Fibroblast of the aortic adventitia (primary cell): ENCODE measurements around the gene FBF1. TPM values are rescaled to one million over a fixed set of nuclear protein-coding genes. Genes with fewer than 3 reads are reported as not detected.

Source experiments
- DNase-seq: peaks from one replicate; pipeline ENCODE4 v3.0.0-alpha.2; 2010; ENCODE audit warnings: low read depth
- H3K4me3 ChIP-seq: 2 replicates; pipeline ENCODE4 v1.5.1; 2011; ENCODE audit warnings: low read depth, mild to moderate bottlenecking, control low read depth, low read length, moderate library complexity
- CTCF ChIP-seq: IDR thresholded peaks from 2 replicates; pipeline ENCODE4 v1.5.1; 2011; ENCODE audit warnings: mild to moderate bottlenecking, low read length, control low read depth, inconsistent platforms; ENCODE audit not compliant: insufficient read depth
- total RNA-seq: library from RNA; depleted of rRNA; stranded (reverse); fragments of >200 nt; gene quantifications from 2 replicates; pipeline ENCODE4 v1.2.3, GENCODE V29; 2012; ENCODE audit warnings: low replicate concordance

The FBF1 gene
- total RNA-seq, 1 donor, result 14.1 TPM

- H3K4me3 ChIP-seq, result no peak overlapping the region
- TF ChIP-seq CTCF, result no peak
- no peak for DNase-seq
These were observed 34.5 kb downstream of the FBF1 start for GRCh38 chr17:75906143-75906884.

GRCh38 chr17:75904749-75905521, 35.9 kb downstream of the FBF1 start, which contains the start of gene MRPL38:
Gene MRPL38 (minus strand): TSS chr17:75904884. CDS start chr17:75904875, 9 bp downstream.
- TF ChIP-seq CTCF, result peak; percentile 86
- peak within 1 kb of the TSS; percentile 81 for H3K4me3 ChIP-seq
- DNase-seq, result peak; percentile 88

GRCh38 chr17:75902406-75902805, 38.4 kb downstream of the FBF1 start:
- no peak overlapping the region for H3K4me3 ChIP-seq
- no peak for TF ChIP-seq CTCF
- DNase-seq, result no peak

GRCh38 chr17:75901727-75902126, 39.1 kb downstream of the FBF1 start:
- TF ChIP-seq CTCF, result no peak
- no peak overlapping the region for H3K4me3 ChIP-seq
- DNase-seq, result no peak

- DNase-seq, result no peak
- no peak overlapping the region for H3K4me3 ChIP-seq
- TF ChIP-seq CTCF, result no peak
These were observed 39.9 kb downstream of the FBF1 start for GRCh38 chr17:75900691-75901533.

GRCh38 chr17:75899767-75900468, 40.9 kb downstream of the FBF1 start:
- H3K4me3 ChIP-seq, result no peak overlapping the region
- no peak for DNase-seq
- TF ChIP-seq CTCF, result no peak
